SH-SY5Y (cell line): Measurements from ENCODE around the gene NHS.

Experiments used
- GATA2 ChIP-seq: IDR thresholded peaks from 2 replicates; pipeline ENCODE4 v1.6.1; 2011; ENCODE audit warnings: mild to moderate bottlenecking, low read depth, low read length
- GATA3 ChIP-seq: IDR thresholded peaks from 2 replicates; pipeline ENCODE4 v1.6.1; 2011; ENCODE audit warnings: low read depth, mild to moderate bottlenecking, low read length, moderate library complexity

- no peak for TF ChIP-seq GATA2
- TF ChIP-seq GATA3, result no peak
Observed at GRCh38 chrX:17637235-17637634, 262.2 kb downstream of the NHS start.
